GM21723 (cell line): ENCODE data around the gene DNAH14.
"Not testable (repeated sequence)": the region's sequence is repeated elsewhere in the genome, so short reads cannot be mapped to it uniquely, and the experiment has no call there.

ENCODE experiments used
- ATAC-seq: cut with Tn5 transposase; IDR thresholded peaks from one replicate; pipeline ENCODE4 v1.9.1; 2021; ENCODE audit warnings: mild to moderate bottlenecking, moderate library complexity; ENCODE audit not compliant: unreplicated experiment

DNAH14 gene

DNA sequence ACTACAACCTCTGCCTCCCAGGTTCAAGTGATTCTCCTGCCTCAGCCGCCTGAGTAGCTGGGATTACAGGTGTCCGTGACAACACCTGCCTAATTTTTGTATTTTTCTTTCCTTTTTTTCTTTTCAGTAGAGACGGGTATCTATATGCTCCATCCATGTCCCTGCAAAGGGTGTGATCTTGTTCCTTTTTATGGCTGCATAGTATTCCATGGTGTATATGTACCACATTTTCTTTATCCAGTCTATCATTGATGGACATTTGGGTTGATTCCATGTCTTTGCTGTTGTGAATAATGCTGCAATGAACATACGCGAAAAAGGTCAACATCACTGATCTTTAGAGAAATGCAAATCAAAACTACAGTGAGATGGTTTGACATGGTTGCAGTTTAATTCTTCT is 62.1 kb downstream of the DNAH14 start:
- not testable (repeated sequence) for ATAC-seq

DNA sequence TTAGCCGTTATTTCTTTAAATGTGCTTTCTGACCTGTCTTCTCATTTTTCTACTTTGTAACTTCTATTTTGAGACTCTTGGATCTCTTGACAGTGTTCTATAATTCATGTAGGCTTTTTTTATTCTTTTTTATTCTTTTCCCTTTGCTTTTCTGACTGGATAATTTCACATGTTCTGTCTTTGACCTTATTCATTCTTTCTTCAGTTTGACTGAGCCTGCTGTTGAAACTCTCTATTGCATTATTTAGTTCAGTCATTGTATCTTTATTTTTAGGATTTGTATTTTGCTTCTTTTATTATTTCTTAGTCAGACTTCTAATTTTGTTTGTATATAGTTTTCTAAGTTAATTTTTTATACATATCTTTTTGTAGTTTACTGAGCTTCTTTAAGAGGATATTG is 66.1 kb downstream of the DNAH14 start:
- no peak for ATAC-seq

DNA sequence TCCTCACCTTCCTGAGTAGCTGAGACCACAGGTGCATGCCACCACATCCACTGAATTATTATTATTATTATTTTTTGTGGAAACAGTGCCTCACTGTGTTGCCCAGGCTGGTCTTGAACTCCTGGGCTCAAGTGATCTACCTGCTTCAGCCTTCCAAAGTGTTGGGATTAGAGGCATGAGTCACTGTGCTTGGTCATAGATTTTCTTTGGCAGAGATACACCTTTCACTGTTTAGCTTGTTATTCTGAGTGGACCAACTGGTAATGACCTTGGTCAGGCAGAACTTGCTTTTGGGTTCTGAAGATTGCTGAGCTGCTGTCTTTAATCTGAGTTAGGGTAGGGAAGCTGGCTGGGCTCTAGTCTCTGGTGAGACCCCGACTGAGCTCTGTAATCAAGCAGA is 66.8 kb downstream of the DNAH14 start:
- ATAC-seq, result no peak

DNA sequence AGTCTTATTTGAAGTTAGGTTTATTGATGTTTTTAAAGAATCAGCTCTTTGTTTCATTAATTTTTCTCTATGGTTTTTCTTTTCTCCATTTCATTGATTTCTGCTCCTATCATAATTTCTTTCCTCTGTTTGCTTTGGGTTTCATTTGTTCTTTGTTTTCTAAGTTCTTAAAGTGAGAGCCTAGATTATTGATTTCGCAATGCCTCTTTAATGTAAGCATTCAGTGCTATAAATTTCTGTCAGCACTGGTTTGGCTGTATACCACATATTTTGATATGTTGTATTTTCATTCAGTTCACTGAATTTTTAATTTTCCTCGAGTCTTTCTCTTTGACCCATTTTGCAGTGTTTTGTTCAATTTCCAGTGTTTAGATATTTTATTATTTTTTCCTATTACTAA is 68.7 kb downstream of the DNAH14 start:
- ATAC-seq, result no peak

- no peak for ATAC-seq
These were observed 74.9 kb downstream of the DNAH14 start for GRCh38 chr1:225004396-225004795.

DNA sequence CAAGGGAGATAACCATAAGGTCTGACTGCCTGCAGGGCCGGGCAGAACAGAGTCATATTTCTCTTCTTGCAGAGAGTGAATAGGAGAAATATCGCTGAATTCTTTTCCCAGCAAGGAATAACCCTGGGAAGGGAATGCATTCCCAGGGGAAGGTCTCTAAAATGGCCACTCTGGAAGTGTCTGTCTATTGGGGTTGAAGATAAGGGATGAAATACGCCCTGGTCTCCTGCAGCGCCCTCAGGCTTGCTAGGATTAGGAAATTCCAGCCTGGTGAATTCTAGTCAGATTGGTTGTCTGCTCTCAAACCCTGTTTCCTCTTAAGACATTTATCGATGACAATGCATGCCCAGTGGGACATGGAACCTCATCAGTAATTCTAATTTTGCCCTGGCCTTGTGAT is 76.9 kb downstream of the DNAH14 start:
- not testable (repeated sequence) for ATAC-seq

- ATAC-seq, result not testable (repeated sequence)
These were observed 78.6 kb downstream of the DNAH14 start for GRCh38 chr1:225008050-225008449.

DNA sequence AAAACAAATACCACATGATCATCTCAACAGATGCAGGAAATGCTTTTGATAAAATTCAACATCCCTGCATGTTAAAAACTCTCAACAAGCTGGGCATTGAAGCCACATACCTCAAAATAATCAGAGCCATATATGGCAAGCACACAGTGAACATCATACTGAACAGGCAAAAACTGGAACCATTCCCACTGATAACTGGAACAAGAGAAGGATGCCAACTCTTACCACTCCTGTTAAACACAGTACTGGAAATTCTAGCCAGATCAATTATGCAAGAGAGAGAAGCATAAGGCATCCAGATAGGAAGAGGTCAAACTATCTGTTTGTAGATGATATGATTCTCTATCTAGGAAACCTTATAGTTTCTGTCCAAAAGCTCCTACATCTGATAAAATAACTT is 91.6 kb downstream of the DNAH14 start:
- ATAC-seq, result no peak

GRCh38 chr1:225026701-225027100 is 97.2 kb downstream of the DNAH14 start:
- no peak for ATAC-seq

DNA sequence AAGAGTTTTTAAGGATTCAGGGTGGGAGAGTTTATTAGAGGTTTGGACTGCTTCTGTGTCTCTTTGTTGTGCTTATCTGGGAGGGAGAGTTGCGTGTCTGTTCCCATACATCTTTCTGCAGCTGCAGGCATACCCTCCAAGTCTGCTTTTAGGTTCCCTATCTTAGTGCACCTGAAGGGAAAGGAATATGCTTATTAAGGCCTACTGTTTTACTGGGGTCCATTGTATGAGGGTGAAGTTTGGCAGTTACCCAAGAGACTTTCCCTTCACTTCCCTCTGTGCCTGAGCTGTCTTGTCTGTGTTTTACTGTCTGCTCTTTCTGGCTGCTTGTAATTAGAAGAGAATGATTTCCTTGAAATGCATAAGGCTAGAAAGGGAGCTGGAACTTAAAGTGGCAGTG is 107.0 kb downstream of the DNAH14 start:
- not testable (repeated sequence) for ATAC-seq

- no peak for ATAC-seq
These were observed 112.8 kb downstream of the DNAH14 start for GRCh38 chr1:225042263-225042662.

- ATAC-seq, result no peak
These were observed 114.8 kb downstream of the DNAH14 start for GRCh38 chr1:225044258-225044657.

- ATAC-seq, result no peak
These were observed 120.1 kb downstream of the DNAH14 start for GRCh38 chr1:225049594-225049993.

DNA sequence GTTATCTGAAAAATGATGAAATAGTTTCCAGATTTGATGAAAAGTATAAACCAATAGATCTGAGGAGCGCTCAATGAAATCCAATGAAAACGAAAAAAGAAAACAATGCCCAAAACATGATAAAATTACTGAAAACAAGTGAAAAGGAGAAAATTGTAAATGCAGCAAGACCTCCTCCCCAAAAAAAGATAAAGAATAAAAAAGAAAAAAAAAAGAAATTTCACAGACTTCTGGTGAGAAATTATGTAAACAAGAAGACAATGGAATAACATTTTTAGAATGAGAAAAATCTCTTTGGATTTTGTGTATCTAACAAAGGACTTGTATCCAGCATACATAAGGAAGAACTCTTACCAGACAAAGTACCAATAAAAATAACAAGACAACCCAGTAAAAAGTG is 134.2 kb downstream of the DNAH14 start:
- ATAC-seq, result no peak

DNA sequence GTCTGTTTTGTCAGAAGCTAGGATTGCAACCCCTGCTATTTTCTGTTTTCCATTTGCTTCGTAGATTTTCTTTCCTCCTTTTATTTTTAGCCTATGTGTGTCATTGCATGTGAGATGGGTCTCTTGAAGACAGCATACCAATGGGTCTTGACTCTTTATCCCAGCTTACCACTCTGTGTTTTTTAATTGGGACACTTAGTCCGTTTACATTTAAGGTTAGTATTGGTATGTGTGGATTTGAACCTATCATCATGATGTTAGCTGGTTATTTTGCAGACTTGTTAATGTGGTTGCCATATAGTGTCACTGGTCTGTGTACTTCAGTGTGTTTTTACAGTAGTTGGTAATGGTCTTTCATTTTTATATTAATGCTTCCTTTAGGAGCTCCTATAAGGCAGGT is 141.5 kb downstream of the DNAH14 start:
- ATAC-seq, result no peak

DNA sequence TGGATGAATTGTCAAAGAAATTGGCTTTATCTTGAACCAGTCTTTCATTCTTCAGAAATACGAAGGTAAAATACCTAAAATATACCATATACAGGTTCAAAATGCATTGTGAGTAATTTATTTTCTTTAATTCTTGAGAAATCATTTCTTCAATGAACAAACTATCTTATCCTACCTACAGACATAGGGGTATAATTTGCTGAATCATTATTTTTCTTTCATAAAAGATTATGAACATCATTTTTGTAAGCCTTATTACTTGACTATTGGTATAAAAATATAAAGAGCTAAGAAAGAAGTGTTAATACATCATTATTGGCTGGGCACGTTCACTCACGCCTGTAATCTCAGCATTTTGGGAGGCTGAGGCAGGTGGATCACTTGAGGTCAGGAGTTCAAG is 167.7 kb downstream of the DNAH14 start:
- ATAC-seq, result no peak

DNA sequence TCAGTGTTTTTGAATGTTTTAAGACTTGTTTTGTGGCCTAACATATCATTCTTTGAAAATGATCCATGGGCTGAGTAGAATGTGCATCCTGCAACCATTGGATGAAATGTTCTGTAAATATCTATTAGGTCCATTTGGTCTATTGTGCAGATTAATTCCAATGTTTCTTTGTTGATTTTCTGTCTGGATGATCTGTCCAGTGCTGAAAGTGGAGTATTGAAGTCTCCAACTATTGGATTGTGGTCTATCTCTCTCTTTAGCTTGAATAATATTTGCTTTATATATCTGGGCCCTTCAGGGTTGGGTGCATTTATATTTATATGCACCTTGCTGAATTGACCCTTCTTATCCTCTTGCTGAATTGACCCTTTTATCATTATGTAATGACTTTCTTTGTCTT is 181.5 kb downstream of the DNAH14 start:
- no peak for ATAC-seq

- no peak for ATAC-seq
These were observed 183.8 kb downstream of the DNAH14 start for GRCh38 chr1:225113265-225113664.

GRCh38 chr1:225114354-225114990 is 185.0 kb downstream of the DNAH14 start:
- ATAC-seq, result no peak

- no peak for ATAC-seq
These were observed 189.8 kb downstream of the DNAH14 start for GRCh38 chr1:225119307-225119706.

GRCh38 chr1:225121095-225121494 is 191.6 kb downstream of the DNAH14 start:
- ATAC-seq, result no peak

- no peak for ATAC-seq
These were observed 202.4 kb downstream of the DNAH14 start for GRCh38 chr1:225131869-225132268.

DNA sequence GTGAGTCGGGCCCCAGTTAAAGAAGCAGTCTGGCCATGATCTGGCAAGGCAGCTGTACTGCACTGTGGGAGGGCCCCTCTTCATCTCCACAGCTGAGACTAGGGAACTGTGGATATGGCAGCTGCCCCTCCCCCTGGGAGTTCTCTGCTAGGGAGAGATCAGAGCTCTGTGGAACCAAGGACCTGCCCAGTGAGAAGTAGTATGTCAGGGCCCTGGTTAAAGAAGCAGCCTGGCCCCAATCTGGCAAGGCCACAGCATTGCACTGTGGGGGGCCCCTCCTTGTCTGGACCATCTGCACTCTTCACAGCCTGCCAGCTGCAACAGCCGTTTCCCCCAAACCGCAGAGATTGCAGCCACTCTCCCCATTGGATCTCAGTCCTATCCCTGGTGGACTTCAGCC is 208.5 kb downstream of the DNAH14 start:
- ATAC-seq, result no peak
